ENCODE data around the gene SLC28A2.

SLC28A2 gene

DNA sequence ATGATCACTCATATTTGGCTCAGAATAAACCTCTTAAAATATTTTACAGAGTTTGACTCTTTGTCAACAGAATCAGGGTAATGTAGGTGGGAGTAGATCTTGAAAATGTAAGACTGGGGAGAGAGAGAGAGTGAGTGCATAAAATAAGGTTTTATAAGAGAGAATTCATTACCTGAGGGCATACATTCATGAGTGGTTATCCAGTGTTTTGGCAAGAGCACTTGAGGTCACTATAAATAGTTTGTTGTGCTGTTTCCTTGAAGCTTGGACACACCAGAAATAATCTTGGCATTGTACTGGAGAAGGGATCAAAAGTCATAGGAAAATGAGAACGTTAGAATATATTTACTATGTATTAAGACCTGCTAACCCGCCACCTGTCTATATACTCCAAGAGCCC, 33.4 kb downstream of the SLC28A2 start:
- no peak for TF ChIP-seq TAF1 (IDR thresholded peaks at IDR 0.05; ENCODE audit: borderline replicate concordance, insufficient read depth, low read length)
- no peak for TF ChIP-seq SIN3A (IDR thresholded peaks at IDR 0.05; ENCODE audit: borderline replicate concordance, insufficient read depth, low read length)
- no peak for TF ChIP-seq POLR2AphosphoS5 (IDR thresholded peaks at IDR 0.05; ENCODE audit: low read depth, low read length)
- TF ChIP-seq REST (IDR thresholded peaks at IDR 0.05; ENCODE audit: insufficient read depth in 1 of 2, low read depth in 2 of 2, low read length in 2 of 2), result no peak
- no peak for TF ChIP-seq FOXP2 (optimal IDR thresholded peaks at IDR 0.05; ENCODE audit: borderline replicate concordance, extremely low read depth, extremely low read length, insufficient read depth)

GRCh38 chr15:45287390-45287956, 35.4 kb downstream of the SLC28A2 start:
- TF ChIP-seq REST (IDR thresholded peaks at IDR 0.05; ENCODE audit: insufficient read depth in 1 of 2, low read depth in 2 of 2, low read length in 2 of 2) (no peak), POLR2AphosphoS5 (IDR thresholded peaks at IDR 0.05; ENCODE audit: low read depth, low read length) (no peak), FOXP2 (optimal IDR thresholded peaks at IDR 0.05; ENCODE audit: borderline replicate concordance, extremely low read depth, extremely low read length, insufficient read depth) (no peak), SIN3A (IDR thresholded peaks at IDR 0.05; ENCODE audit: borderline replicate concordance, insufficient read depth, low read length) (no peak)

- no peak for TF ChIP-seq FOXP2 (optimal IDR thresholded peaks at IDR 0.05; ENCODE audit: borderline replicate concordance, extremely low read depth, extremely low read length, insufficient read depth)
- TF ChIP-seq SIN3A (IDR thresholded peaks at IDR 0.05; ENCODE audit: borderline replicate concordance, insufficient read depth, low read length), result no peak
- TF ChIP-seq POLR2AphosphoS5 (IDR thresholded peaks at IDR 0.05; ENCODE audit: low read depth, low read length), result no peak
- TF ChIP-seq REST (IDR thresholded peaks at IDR 0.05; ENCODE audit: insufficient read depth in 1 of 2, low read depth in 2 of 2, low read length in 2 of 2), result no peak
- TF ChIP-seq TAF1 (IDR thresholded peaks at IDR 0.05; ENCODE audit: borderline replicate concordance, insufficient read depth, low read length), result no peak
Measured at GRCh38 chr15:45288947-45289346, 36.9 kb downstream of the SLC28A2 start.

- TF ChIP-seq POLR2AphosphoS5 (IDR thresholded peaks at IDR 0.05; ENCODE audit: low read depth, low read length) (no peak), TAF1 (IDR thresholded peaks at IDR 0.05; ENCODE audit: borderline replicate concordance, insufficient read depth, low read length) (no peak), FOXP2 (optimal IDR thresholded peaks at IDR 0.05; ENCODE audit: borderline replicate concordance, extremely low read depth, extremely low read length, insufficient read depth) (no peak), REST (IDR thresholded peaks at IDR 0.05; ENCODE audit: insufficient read depth in 1 of 2, low read depth in 2 of 2, low read length in 2 of 2) (no peak), SIN3A (IDR thresholded peaks at IDR 0.05; ENCODE audit: borderline replicate concordance, insufficient read depth, low read length) (no peak)
Measured at GRCh38 chr15:45291822-45292582, 40.0 kb downstream of the SLC28A2 start.

All from PFSK-1 (cell line).